ENCODE data around the gene SMG7.

- TF ChIP-seq CTCF (IDR thresholded peaks at IDR 0.05): no peak
- TF ChIP-seq POLR2A (IDR thresholded peaks at IDR 0.05): no peak
Observed at GRCh38 chr1:183582021-183582713, 109.9 kb downstream of the SMG7 start.

All from tibial nerve (tissue), 3 donors.